Stimulated activated CD4-positive, alpha-beta T cell treated with anti-CD3 and anti-CD28 coated beads, Interleukin-2, amount 100 ng/mL, for 4 hours (primary cell): ENCODE measurements around the gene CALHM4.

ENCODE experiments used
- DNase-seq: peaks from one replicate; pipeline ENCODE4 v3.0.0-alpha.2; 2020; ENCODE audit warnings: low read depth

CALHM4 gene

DNA sequence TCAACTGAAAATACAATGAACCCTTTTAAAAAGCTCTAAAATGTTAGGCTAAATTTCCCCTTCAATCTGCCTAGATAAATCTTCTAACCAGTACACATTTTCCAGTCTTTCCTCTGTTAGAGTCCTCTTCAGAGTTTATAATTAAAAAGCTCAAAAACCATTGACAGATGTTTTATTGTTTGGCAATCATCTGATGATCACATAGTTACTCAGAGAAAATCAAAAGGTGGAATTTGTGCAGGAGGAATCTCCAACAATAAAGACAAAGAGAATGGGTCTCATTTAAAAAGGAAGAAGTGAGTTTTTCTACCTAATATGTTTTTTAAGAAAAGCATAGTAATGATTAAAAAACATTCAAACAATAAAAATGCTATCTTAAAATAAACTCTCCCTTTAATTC lies 11.1 kb upstream of the CALHM4 start:
- no peak for DNase-seq

DNA sequence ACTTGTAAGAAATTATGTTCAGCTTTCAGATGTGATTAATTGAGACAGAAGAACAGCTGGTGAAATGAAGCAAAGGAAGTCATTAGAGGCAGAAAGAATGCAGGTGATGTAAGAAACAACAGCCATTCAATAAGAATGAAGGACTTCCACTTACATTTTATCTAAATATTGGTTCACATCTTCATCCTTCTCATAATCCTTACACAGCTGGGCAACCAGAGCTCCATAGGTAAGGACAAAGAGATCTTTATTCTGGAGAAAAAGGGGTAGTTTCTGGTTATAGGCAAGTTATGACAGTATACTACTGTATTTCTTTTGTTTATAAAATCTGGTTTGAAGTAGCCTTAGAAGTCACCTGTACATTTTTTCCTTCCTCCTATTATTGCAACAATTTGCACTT lies 10.4 kb upstream of the CALHM4 start:
- DNase-seq: no peak

DNA sequence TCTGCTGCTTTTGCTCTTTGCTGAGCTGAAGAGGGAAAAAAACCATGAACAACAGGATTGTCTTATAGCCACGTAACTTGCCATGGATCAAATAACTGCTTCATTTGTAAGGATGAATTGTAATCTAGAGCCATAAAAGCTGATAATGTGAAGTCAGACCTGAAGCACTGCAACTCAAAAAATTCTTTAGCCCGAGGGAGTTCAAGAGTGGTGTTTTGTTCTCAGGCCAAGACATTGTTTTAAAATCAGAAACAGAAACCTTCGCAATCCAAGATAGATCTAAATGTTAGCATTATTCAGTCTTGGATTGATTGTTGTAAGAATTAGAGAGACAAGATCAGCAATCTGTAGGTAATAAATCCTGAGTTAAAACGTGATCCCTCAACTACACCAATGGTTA lies 7.9 kb upstream of the CALHM4 start, which contains the start of gene TRAPPC3L:
TSS of gene TRAPPC3L (minus strand) at position 34 of the 400 bp plus-strand sequence. CDS start 170 bp downstream, outside the sequence.
- DNase-seq: no peak

DNA sequence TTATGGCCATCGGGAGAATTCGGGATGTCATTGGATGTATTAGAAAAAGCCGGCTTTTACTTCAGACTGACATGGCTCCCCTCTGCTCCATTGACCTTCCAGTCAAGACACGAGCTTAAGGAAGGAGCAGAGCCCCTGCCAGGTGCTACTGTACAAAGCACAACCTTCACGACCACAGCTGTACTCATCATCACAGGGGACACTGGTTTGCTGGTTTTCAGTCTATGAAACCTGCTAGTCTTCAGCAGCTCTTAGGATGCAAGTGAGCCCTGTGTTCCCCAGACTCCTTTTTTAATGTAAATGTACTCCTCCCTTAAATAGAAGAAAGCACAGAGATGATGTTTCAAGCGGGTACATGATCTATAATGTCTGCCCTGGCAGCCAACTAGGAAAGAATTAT lies 6.2 kb upstream of the CALHM4 start:
- no peak for DNase-seq

DNA sequence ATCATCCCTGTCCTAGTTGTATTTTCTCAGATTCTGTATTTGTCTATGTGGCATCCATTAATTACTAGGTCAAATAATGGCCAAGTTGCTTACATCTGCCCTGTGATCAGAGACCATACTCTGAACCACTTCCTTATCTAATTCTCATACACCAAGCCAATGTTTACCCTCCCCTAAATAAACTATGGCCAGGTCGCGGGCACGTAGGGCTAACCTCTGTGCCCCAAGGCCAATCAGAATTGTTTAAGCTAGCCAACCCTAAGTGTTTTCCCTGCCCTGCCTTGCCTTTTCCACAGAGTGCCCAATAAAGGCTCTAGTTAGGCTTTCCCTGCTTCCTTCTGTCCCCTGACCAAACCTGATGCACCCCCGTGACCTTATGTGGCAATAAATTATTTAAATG lies 2.8 kb upstream of the CALHM4 start:
- no peak for DNase-seq

DNA sequence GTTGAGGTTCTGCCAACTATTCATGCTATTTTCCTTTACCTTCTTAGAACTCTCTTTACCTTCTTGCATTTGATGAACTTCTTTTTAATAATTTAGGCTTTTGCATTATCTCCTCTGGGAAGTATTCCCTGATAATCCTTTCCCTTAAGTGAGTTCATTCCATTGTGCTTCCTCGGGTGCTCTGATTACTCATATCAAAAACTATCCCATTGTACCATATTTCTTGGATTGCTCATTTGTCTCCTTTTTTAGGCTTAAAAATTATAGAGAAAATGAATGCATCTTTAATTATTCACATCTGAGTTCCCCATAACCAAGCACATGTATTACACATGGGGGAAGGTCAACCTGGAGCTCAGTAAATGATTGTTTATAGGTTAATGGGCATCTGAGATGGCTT lies 2.5 kb downstream of the CALHM4 start:
- DNase-seq: no peak

DNA sequence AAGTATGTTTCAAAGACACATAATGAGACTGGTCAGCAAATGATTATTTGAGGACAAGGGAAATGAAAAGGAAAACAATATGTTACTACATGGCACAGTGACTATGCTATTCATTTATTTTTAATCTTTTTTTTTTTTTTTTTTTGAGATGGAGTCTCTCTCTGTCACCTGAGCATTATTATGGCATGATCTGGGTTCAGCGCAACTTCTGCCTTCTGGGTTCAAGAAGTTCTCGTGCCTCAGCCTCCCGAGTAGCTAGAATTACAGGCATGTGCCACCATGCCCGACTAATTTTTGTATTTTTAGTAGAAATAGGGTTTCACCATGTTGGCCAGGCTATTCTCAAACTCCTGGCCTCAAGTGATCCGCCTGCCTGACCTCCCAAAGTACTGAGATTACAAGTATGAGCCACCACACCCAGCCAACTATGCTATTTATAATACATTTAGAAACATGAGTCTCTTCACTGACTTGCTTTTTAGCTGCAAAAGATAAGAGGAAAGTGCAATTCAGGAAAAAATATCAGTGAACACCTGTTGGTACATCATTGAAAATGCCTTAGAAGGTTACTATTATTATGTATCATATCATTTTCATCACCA lies 3.4 kb downstream of the CALHM4 start:
- no peak for DNase-seq

DNA sequence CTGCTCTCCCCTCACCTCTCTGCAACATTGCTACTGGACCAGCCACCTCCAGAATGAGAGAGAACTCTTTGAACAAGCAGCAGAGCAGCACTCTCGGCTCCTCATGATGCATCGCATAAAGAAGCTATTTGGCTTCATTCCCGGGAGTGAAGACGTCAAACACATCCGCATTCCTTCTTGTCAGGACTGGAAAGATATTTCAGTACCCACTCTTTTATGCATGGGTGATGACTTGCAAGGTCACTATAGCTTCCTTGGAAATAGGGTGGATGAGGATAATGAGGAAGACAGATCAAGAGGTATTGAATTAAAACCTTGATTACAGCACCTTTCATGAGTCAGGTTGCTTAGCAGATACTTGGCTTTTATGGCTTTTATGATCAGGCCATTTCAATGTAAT lies 4.3 kb downstream of the CALHM4 start:
- DNase-seq: no peak

DNA sequence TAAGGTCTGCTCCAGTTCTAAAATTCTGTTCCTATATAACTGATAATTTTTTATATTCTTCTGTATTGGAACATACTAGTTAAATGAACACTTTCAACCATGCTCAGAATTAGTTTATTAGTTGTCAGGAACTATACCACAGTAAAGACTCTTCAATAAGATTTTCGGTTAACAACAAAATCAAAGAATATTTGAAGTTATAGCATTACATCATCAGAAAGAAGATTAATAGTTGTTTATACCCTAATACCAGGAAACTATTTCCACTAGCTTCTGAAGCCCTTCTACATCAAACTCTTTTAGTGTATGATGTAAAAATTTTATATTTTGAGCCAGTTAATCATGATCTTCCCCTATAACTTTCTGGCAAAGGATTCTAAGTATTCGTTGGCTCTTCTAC lies 6.6 kb downstream of the CALHM4 start:
- DNase-seq: no peak

DNA sequence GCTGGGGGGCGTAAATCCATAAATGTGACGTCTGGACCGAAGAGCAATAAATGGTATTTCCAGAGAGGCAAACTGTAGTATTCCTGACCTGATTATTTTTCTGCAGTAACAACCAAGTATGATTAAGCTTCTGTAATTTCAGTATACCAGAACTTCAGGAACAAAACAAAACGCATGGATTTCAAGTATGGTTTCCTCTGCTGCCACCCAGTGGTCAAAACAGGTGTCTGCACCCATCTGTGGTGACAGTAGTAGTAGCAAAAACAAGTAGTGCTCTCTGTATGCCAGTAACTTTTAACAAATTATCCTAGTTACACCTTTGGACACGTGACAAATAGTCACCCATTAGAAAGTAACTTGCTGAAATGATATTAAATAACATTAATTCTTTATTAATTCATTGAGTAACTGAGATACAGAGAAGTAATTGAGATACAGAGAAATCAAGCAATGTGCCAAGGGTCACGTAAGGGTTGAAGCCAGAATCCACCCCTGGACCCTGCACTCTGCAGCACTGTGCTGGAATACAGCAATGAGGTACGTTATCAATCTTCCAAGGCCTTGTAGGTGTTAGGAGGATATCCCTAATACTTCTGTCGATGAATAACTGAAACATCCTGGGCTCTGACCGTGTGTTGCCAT lies 7.9 kb downstream of the CALHM4 start:
- DNase-seq: peak; percentile 31

DNA sequence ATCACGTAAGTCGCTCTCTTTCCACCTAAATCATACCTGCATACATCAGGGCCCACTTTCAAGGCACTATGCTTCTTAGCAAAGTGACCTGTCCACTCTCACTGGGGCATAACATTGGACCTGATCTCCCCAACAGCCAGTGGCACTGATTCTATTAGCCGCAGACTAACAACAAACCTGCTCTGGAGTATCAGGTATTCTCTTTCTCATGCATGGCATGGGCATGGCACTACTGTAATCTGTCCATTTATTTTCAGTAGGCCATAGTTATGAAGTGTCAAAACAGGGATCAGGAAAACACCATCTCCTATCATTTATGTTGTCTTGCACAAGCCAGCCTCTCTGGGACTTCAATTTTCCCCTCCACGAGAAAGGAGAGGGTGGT lies 8.5 kb downstream of the CALHM4 start:
- DNase-seq: no peak

DNA sequence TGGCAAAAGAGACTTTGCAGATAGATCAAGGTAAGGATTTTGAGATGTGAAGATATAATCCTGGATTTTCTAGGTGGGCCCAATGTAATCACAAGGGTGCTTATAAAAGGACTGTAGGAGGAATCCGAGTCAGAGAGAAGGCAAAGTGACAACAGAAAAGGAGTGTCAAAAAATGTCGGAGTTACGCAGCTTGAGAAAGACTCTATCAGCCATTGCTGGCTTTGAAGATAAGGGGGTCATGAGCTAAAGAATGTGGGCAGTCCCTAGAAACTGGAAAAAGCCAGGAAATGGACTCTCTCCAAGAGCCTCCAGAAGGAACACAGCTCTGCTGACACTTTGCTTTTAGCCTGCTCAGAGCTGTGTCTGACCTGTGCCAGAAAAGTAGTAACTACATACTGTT lies 9.1 kb downstream of the CALHM4 start:
- no peak for DNase-seq

DNA sequence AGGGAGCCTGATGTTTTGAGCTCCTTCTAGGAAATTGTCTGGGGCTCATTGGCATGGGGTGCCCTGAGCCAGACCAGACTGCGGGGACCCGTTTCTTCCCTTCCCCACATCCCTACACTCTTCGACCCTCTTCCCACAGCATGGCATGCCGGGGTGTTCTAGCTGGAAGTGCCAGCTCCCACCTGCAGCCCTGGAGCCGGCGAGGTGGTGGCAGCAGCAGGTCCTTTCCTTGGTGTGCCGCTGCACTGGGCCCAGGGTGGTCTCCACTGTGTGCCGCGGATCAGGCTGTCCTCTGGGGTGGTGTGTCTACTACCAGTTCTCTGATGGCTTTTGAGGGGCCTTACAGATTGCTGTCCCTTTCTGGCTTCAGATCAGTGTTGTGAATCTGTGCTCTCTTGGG lies 10.3 kb downstream of the CALHM4 start:
- DNase-seq: no peak

DNA sequence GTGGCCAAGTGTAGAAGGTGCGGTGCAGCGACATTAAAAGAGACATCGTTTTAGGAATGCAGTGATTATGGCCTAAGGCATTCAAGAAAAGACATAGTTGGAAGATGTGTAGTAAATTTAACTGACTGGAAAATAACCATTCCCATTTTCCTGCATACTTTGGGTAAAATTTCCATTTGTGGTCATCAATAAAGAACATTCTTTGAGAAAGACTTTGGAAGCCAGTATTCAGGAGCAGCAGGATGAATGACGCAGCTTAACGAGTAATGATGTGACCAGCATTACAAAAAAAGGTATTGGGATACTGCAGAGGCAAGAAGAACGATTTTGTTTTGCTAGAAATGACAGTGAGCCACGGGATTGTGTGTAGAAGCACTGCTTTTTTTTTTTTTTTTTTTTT lies 10.8 kb downstream of the CALHM4 start:
- DNase-seq: no peak

DNA sequence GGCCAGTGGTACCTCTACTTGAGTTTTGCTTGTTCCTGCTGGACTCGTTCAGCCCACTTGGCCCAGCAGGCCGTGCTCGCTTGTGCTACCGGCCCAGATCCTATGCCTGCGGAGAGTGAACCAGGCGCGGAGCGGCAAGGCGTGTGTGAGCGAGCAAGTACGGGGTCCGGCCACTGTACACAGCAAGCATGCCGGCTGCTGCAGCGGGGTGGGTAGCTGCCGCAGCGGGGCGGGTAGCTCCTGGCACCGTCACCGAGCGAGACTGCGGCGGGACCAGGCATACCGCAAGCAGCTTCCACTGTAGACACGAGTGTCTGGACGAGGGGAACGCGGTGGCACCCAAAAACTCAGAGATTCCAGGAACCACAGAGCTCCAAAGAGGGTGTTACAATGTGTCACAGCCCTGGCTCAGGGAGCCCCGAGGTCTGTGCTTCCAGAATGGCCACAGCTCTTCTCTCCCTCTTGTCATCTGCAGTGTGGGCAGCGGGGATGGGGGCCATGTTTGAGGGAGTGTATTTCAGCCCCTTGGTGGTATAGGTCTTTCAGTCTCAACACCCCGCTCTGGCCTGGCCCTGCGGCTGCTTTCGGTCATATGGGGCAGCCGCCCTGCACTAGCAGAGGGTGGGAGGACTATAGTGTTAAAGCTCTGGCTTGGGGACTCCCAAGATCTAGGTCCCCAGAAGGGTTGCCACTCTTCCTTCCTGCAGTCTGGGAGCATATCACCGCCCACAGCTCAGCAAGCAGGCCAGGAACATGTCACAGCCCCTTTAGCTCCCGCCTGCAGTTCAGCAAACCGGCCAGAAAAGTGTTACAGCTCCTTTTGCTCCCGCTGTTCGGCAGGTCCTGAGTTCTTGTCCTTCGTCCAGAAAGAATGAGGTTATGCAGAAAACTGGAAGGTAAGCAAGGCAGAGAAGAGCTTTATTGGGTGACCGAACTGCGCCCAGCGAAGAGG lies 11.6 kb downstream of the CALHM4 start:
- DNase-seq: no peak

DNA sequence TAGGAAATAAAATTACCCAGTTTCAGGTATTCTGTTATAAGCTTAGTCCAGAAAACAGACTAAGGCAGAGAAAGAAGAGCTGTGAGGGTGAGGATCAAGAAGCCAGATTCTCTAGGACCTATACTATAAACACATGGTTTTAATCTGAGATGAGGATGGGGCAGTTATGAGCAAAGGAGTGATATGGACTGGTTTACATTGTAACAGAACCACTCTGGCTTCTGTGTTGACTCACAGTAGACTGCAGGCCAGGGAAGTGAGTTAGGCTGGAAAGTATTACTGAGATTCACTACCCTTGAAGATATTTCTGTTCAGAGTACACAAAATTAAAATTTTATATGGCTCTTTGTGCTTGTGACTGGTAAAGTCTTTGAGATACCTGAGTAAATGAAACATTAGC lies 14.6 kb downstream of the CALHM4 start:
- no peak for DNase-seq

DNA sequence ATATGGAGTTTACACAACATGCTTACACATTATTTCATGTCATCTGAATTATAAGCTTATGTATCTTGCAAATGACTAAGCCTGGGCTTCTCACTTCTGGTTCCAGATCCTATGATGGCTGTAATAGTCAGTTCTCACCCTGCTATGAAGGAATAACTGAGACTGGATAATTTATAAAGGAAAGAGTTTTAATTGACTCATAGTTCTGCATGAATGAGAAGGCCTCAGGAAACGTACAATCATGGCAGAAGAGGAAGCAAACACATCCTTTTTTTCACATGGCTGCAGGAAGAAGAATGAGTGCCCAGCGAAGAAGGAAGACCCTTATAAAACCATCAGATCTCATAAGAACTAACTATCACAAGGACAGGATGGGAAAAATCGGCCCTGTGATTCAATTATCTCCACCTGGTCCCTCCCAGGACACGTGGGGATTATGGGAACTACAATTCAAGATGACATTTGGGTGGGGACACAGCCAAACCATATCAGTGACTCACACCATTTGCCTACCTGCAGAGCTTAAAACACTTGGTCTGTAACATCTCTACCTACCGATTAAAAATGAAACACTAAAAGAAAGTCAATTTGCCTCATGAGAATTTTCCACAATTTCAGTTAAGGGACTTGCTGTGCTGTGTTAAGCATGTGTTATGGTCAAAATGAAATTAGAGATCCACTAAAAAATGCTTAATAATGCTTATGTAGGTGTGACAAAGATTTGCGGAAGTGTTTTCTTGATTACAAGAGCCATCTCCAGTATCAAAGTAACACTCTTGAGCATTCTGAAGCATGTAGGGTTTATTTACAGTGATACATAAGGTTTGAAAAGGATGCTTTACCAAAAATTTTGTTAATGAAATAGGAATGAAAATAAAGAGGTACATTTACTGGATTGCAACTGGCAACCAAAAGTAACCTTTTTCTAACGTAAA lies 15.5 kb downstream of the CALHM4 start:
- no peak for DNase-seq

DNA sequence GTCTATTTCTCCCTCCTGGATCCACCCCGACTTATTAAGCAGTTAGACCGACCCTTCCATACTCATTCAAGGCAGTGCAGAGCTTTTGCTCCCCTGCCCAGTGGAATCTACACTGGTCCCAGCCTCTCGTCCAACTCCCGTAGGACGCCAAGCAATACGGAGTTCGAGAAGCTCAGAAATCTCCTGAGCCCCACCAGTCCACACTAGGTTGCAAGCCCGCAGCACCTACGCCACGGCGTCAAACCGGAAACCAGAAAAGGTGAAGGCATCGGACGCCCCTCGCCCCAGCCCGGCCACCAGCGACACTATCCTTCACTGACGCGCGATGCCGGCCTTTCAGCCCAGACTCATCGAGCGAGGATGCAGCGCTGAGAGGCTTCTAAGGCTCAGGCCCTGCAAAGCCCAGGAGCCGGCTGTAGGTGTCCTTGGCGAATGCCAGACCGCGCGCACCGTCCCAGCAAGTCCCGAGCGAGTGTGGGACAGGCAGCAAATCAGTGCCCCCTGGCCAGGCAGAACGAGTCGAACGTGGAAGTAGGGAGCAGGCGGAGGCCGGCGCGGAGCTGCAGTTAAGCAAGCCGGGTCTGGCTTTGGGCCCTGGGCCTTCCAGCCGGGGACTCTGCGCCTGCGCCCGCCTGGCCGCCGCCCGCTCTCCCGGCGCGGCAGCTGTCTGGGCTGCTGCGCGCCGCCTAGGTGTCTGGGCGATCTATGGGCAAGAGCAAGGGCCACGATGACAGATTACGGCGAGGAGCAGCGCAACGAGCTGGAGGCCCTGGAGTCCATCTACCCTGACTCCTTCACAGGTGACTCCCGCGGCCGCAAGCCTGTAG lies 17.5 kb downstream of the CALHM4 start, which contains the start of gene RWDD1:
TSS of gene RWDD1 (plus strand) at position 649 of the 827 bp plus-strand sequence. CDS start at position 728, 79 bp downstream.
- DNase-seq: peak; percentile 97

DNA sequence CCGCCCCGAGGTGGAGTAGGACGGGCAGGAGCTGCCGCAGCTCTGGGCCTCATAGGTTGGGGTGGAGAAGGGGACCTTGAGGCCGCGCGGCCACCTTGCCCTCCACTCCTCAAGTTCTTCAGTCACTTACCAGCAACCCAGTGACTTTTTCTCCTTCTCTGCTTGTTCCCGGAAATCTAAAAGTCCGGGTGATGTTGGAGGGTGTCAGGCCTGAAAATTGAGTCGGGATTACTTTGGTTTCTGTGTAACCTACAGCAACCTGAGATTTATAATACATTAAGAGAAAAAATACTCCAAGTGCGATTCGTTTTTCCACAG lies 18.1 kb downstream of the CALHM4 start:
- DNase-seq: no peak

DNA sequence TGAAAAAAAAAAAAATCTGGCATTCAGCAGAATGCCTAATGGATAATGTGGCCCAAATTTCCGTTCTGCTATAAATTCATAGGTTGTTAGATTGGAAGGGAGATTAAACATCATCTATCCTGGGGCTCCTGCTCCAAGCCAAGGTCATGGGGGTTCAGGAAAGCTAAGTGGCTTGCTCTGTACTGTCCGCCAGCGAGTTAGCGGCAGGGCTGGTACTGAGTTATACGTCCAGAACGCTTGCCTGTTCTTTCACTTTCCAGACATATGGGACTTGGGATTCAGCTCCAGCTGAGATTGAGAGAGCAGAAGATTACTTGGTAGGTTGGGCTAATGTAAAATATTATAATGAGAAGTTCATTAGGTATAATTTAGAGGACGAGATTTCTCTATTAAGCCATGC lies 18.6 kb downstream of the CALHM4 start:
- DNase-seq: no peak

DNA sequence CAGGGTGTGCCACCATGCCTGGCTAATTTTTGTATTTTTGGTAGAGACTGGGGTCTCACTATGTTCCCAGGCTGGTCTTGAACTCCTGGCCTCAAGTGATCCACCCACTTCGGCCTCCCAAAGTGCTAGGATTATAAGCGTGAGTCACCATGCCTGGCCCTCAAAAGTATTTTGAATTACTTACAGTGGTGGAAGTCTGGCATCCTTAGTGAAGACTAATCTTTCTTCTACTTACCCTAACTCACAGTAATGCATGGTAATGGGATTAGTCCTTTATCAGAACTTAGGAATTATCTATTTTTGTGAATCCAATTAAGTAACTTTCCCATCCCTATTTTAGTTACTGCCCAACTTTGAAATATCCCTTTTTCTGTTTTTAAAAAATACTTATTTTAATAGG lies 21.7 kb downstream of the CALHM4 start:
- DNase-seq: no peak
